Endothelial cell (in vitro differentiated cells): ENCODE data around the gene SLC24A3. TPM values are rescaled to one million over a fixed set of nuclear protein-coding genes. Genes with fewer than 3 reads are reported as not detected.

ENCODE experiments used
- DNase-seq: peaks from one replicate; pipeline ENCODE4 v3.0.0; 2021; ENCODE audit warnings: low spot score
- H3K27ac Mint-ChIP-seq: one replicate; pipeline ENCODE4 v1.8.0; 2021; ENCODE audit warnings: mixed read lengths, inconsistent platforms; ENCODE audit not compliant: unreplicated experiment
- H3K27me3 Mint-ChIP-seq: one replicate; pipeline ENCODE4 v1.8.0; 2021; ENCODE audit warnings: mild to moderate bottlenecking, moderate library complexity, mixed read lengths, inconsistent platforms; ENCODE audit not compliant: unreplicated experiment
- H3K36me3 Mint-ChIP-seq: one replicate; pipeline ENCODE4 v1.8.0; 2021; ENCODE audit warnings: mild to moderate bottlenecking, low read depth, mixed read lengths, inconsistent platforms; ENCODE audit not compliant: unreplicated experiment
- H3K4me1 Mint-ChIP-seq: one replicate; pipeline ENCODE4 v1.8.0; 2021; ENCODE audit warnings: mild to moderate bottlenecking, mixed read lengths, inconsistent platforms; ENCODE audit not compliant: unreplicated experiment
- H3K4me3 Mint-ChIP-seq: one replicate; pipeline ENCODE4 v1.8.0; 2021; ENCODE audit warnings: mild to moderate bottlenecking, mixed read lengths, inconsistent platforms; ENCODE audit not compliant: unreplicated experiment
- H3K9me3 Mint-ChIP-seq: one replicate; pipeline ENCODE4 v1.8.0; 2021; ENCODE audit warnings: mixed read lengths, inconsistent platforms; ENCODE audit not compliant: unreplicated experiment
- total RNA-seq: library from RNA; stranded (reverse); fragmentation: NEBNext Ultra II Directional; extraction: Animal tissue kit (Norgen Biotek cat#: 25700); gene quantifications from one replicate; pipeline ENCODE4 v1.2.1, GENCODE V29; 2021; ENCODE audit not compliant: unreplicated experiment
- TF ChIP-seq, protein P1 (sequence below): fragments of 200-600 bp; sonication (generic); IDR thresholded peaks from one replicate; pipeline ENCODE4 v1.5.0; 2021; ENCODE audit warnings: antibody characterized with exemption; ENCODE audit not compliant: unreplicated experiment

SLC24A3 gene
- total RNA-seq, 1 donor from 2014 or later: 0.15 TPM

DNA sequence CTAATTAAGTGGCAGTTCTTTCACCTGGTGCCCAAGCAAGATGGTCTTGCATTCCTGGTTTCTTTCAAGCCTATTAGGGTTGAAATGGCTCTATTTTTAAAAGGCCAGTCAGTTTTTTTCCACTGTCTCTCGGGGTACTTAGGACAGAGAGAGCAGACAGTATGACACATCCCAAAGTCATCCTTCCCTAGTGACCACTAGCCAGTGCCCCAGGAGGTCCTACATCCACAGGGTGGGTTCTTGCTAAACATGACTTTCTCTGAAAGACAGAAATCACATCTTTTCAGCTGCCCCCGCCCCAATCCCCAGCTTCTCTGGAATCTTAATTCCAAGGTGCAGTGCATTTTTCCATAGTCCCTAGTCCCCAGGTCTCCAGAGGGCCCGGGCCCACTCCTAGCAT is 192.4 kb downstream of the SLC24A3 start:
- Mint-ChIP-seq H3K9me3 (no peaks in the 10 kb centered on the region), H3K27me3 (no peaks in the 10 kb centered on the region), H3K4me3 (no peak overlapping the region), H3K4me1 (peaks cover 4% of the 10 kb centered on the region), H3K36me3 (no peaks in the 10 kb centered on the region), H3K27ac (no peak overlapping the region)
- no peak for DNase-seq
- TF ChIP-seq, protein P1, sequence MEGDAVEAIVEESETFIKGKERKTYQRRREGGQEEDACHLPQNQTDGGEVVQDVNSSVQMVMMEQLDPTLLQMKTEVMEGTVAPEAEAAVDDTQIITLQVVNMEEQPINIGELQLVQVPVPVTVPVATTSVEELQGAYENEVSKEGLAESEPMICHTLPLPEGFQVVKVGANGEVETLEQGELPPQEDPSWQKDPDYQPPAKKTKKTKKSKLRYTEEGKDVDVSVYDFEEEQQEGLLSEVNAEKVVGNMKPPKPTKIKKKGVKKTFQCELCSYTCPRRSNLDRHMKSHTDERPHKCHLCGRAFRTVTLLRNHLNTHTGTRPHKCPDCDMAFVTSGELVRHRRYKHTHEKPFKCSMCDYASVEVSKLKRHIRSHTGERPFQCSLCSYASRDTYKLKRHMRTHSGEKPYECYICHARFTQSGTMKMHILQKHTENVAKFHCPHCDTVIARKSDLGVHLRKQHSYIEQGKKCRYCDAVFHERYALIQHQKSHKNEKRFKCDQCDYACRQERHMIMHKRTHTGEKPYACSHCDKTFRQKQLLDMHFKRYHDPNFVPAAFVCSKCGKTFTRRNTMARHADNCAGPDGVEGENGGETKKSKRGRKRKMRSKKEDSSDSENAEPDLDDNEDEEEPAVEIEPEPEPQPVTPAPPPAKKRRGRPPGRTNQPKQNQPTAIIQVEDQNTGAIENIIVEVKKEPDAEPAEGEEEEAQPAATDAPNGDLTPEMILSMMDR: no peak

- Mint-ChIP-seq H3K9me3 (no peaks in the 10 kb centered on the region), H3K36me3 (no peaks in the 10 kb centered on the region), H3K4me1 (peaks cover 4% of the 10 kb centered on the region), H3K27ac (no peak overlapping the region), H3K4me3 (no peak overlapping the region), H3K27me3 (no peaks in the 10 kb centered on the region)
- TF ChIP-seq, protein P1: no peak
- no peak for DNase-seq
Measured at GRCh38 chr20:19405958-19406357, 193.5 kb downstream of the SLC24A3 start.

GRCh38 chr20:19406381-19406780 is 193.9 kb downstream of the SLC24A3 start:
- TF ChIP-seq, protein P1: no peak
- no peaks in the 10 kb centered on the region for H3K9me3 Mint-ChIP-seq
- no peaks in the 10 kb centered on the region for H3K27me3 Mint-ChIP-seq
- no peak overlapping the region for H3K4me3 Mint-ChIP-seq
- H3K4me1 Mint-ChIP-seq: peaks cover 4% of the 10 kb centered on the region
- no peak overlapping the region for H3K27ac Mint-ChIP-seq
- H3K36me3 Mint-ChIP-seq: no peaks in the 10 kb centered on the region
- DNase-seq: no peak

DNA sequence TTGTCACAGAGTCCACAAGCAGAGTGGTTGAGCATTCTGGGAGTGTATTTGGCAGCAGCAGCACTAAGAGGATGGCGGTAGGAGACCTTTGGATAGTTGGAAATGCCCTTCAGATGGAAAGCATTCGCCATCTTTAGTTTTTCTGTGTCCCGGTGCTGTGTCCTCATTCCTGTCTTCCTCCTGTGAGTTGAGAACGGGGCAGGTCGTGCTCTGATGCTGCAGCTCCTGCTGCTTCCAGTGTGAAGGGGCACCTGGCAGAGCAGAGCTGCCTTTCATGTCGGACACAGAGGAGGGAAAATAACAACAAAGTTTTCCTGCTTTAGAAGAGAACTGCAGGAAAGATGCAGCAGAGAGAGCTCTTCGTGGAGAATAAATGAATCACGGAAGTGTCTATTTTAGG is 194.8 kb downstream of the SLC24A3 start:
- TF ChIP-seq, protein P1: no peak
- no peaks in the 10 kb centered on the region for H3K4me1 Mint-ChIP-seq
- H3K27me3 Mint-ChIP-seq: no peaks in the 10 kb centered on the region
- H3K4me3 Mint-ChIP-seq: no peak overlapping the region
- no peak for DNase-seq
- no peak overlapping the region for H3K27ac Mint-ChIP-seq
- no peaks in the 10 kb centered on the region for H3K9me3 Mint-ChIP-seq
- no peaks in the 10 kb centered on the region for H3K36me3 Mint-ChIP-seq

GRCh38 chr20:19407736-19408135 is 195.3 kb downstream of the SLC24A3 start:
- Mint-ChIP-seq H3K27ac (no peak overlapping the region), H3K9me3 (no peaks in the 10 kb centered on the region), H3K4me3 (no peak overlapping the region), H3K36me3 (no peaks in the 10 kb centered on the region), H3K27me3 (no peaks in the 10 kb centered on the region), H3K4me1 (no peaks in the 10 kb centered on the region)
- TF ChIP-seq, protein P1: no peak
- no peak for DNase-seq
